NCI-H2227 (cell line): ENCODE data around the gene ODF4.
"Not testable (repeated sequence)": the region's sequence is repeated elsewhere in the genome, so short reads cannot be mapped to it uniquely, and the experiment has no call there.

Source experiments
- DNase-seq: peaks from one replicate; lab custom pipeline; 2025; ENCODE audit not compliant: unreplicated experiment; lab: John Stamatoyannopoulos, UW

Gene ODF4

GRCh38 chr17:8393470-8394231 lies 54.0 kb downstream of the ODF4 start:
- no peak for DNase-seq

GRCh38 chr17:8394497-8394896 lies 54.9 kb downstream of the ODF4 start:
- DNase-seq: not testable (repeated sequence)
